BE2C (cell line): Measurements from ENCODE around the gene TNKS1BP1.

ENCODE experiments used
- DNase-seq: peaks from one replicate; pipeline ENCODE4 v3.0.0-alpha.2; 2020
- H3K27me3 ChIP-seq: fragments of 250-450 bp; sonication (Bioruptor Pico); 2 replicates; pipeline ENCODE4 v1.5.1; 2020; ENCODE audit warnings: mild to moderate bottlenecking
- H3K36me3 ChIP-seq: fragments of 250-450 bp; sonication (Bioruptor Pico); 2 replicates; pipeline ENCODE4 v1.5.1; 2020; ENCODE audit warnings: mild to moderate bottlenecking
- H3K4me1 ChIP-seq: fragments of 250-450 bp; sonication (Bioruptor Pico); 2 replicates; pipeline ENCODE4 v1.5.1; 2020
- H3K4me3 ChIP-seq: 2 replicates; pipeline ENCODE4 v1.5.1; 2011; ENCODE audit warnings: low read depth, low read length
- H3K9me3 ChIP-seq: fragments of 250-450 bp; sonication (Bioruptor Pico); 2 replicates; pipeline ENCODE4 v1.5.1; 2020
- CTCF ChIP-seq: IDR thresholded peaks from 2 replicates; pipeline ENCODE4 v1.5.1; 2012; ENCODE audit warnings: mild to moderate bottlenecking, low read depth, low read length

The TNKS1BP1 gene

GRCh38 chr11:57316017-57316416, 8.7 kb downstream of the TNKS1BP1 start:
- Histone ChIP-seq H3K4me3 (no peak overlapping the region), H3K4me1 (no peaks in the 10 kb centered on the region), H3K36me3 (peaks cover 50% of the 10 kb centered on the region), H3K9me3 (no peaks in the 10 kb centered on the region), H3K27me3 (no peaks in the 10 kb centered on the region)
- no peak for DNase-seq
- no peak for TF ChIP-seq CTCF

DNA sequence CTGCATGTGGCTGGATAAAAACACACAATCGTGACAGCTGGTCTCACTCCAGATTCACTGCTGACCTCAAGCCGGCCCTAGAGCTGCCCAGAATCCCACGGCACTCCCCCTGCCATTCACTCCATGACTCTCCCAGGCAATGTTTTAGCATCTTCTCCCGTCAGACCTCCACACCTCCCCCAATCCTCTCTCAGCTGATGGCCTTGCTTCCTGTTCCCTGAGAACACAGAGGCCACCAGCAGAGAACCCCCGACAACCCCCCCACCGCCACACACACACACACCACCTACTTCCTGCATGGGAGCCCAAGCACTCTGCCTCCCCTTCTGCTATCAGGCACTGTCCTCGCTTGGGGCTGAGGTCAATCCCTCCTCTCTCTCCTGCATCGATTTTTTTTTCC, 9.3 kb downstream of the TNKS1BP1 start:
- no peak for DNase-seq
- H3K27me3 ChIP-seq = no peaks in the 10 kb centered on the region
- TF ChIP-seq CTCF = no peak
- H3K9me3 ChIP-seq = no peaks in the 10 kb centered on the region
- H3K4me1 ChIP-seq = no peaks in the 10 kb centered on the region
- peaks cover 50% of the 10 kb centered on the region for H3K36me3 ChIP-seq
- no peak overlapping the region for H3K4me3 ChIP-seq

- peaks cover 49% of the 10 kb centered on the region for H3K36me3 ChIP-seq
- TF ChIP-seq CTCF = no peak
- H3K9me3 ChIP-seq = no peaks in the 10 kb centered on the region
- no peaks in the 10 kb centered on the region for H3K4me1 ChIP-seq
- DNase-seq = no peak
- H3K4me3 ChIP-seq = no peak overlapping the region
- H3K27me3 ChIP-seq = no peaks in the 10 kb centered on the region
Observed at GRCh38 chr11:57314221-57314973, 10.4 kb downstream of the TNKS1BP1 start.

GRCh38 chr11:57313788-57314135, 11.0 kb downstream of the TNKS1BP1 start:
- no peak for TF ChIP-seq CTCF
- H3K36me3 ChIP-seq = peaks cover 51% of the 10 kb centered on the region
- no peaks in the 10 kb centered on the region for H3K4me1 ChIP-seq

GRCh38 chr11:57313071-57313787, 11.5 kb downstream of the TNKS1BP1 start:
- Histone ChIP-seq H3K4me3 (no peak overlapping the region), H3K9me3 (no peaks in the 10 kb centered on the region), H3K4me1 (no peaks in the 10 kb centered on the region), H3K36me3 (peaks cover 47% of the 10 kb centered on the region), H3K27me3 (no peaks in the 10 kb centered on the region)
- TF ChIP-seq CTCF = no peak
- DNase-seq = no peak

More at GRCh38 chr11:57313788-57314135, 11.0 kb downstream of the TNKS1BP1 start:
- H3K4me3 ChIP-seq = no peak overlapping the region
- DNase-seq = no peak
- H3K27me3 ChIP-seq = no peaks in the 10 kb centered on the region
- no peaks in the 10 kb centered on the region for H3K9me3 ChIP-seq

DNA sequence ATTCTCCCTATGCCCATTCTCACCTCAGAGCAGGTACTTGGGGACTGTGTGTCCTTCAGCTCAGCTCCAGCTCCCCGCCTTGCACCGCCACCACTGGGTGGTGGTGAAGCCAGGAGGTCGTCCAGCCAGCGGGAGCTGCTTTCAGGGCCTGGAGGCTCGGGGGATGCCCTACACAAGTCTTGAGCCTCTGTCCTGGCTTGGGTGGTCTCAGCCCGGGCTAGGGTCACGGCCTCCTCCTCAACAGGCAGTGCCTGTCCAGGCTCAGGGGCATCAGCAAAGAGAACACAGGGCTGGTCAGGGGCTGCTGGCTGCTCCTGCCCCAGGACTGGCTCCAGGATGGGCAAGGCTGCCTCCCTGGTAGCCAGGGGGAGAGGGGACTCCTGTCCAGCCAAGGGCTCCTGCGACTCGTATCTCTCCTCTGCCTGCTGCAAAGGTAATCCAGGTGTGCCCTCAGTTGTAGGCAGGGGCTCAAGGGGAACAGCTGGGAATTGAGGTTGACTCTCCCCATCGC, 12.2 kb downstream of the TNKS1BP1 start:
- H3K27me3 ChIP-seq = no peaks in the 10 kb centered on the region
- no peaks in the 10 kb centered on the region for H3K4me1 ChIP-seq
- H3K36me3 ChIP-seq = peaks cover 40% of the 10 kb centered on the region
- no peak for DNase-seq
- no peak for TF ChIP-seq CTCF
- no peaks in the 10 kb centered on the region for H3K9me3 ChIP-seq
- H3K4me3 ChIP-seq = no peak overlapping the region
